HL-60/S4 treated with retinoic acid at 250 ng/mL for 4 days and 3 days (cell line): ENCODE results near the gene KRTAP25-1.

Source experiments
- in situ Hi-C: fragments of 300-500 bp; cut with MboI; formaldehyde crosslinking; loops from 2 replicates; pipeline ENCODE4 v1.7.0; 2022; ENCODE audit warnings: low sequenced_read_pairs

Gene KRTAP25-1

GRCh38 chr21:30289215-30289614 is at the start of gene KRTAP25-1:
KRTAP25-1 (minus strand) TSS chr21:30289514; CDS start chr21:30289490, 24 bp downstream.
- in situ Hi-C loops = no loop called here

GRCh38 chr21:30338717-30339116 is 49.4 kb upstream of the KRTAP25-1 start:
- in situ Hi-C loops = no loop called here

GRCh38 chr21:30337772-30338171 is 48.5 kb upstream of the KRTAP25-1 start:
- in situ Hi-C loops = no loop called here

- in situ Hi-C loops = no loop called here
These were observed 48.0 kb upstream of the KRTAP25-1 start, which contains the start of gene KRTAP27-1 for GRCh38 chr21:30337276-30337744. KRTAP27-1 (minus strand) TSS chr21:30337694; CDS start chr21:30337668, 26 bp downstream.

- in situ Hi-C loops = no loop called here
These were observed 47.3 kb upstream of the KRTAP25-1 start for GRCh38 chr21:30336596-30336995.

- in situ Hi-C loops = no loop called here
These were observed 44.4 kb upstream of the KRTAP25-1 start for GRCh38 chr21:30333736-30334135.

GRCh38 chr21:30332681-30333080 is 43.4 kb upstream of the KRTAP25-1 start:
- in situ Hi-C loops = no loop called here

- in situ Hi-C loops = no loop called here
These were observed 40.0 kb upstream of the KRTAP25-1 start for GRCh38 chr21:30329203-30329875.

GRCh38 chr21:30326390-30326789 is 37.1 kb upstream of the KRTAP25-1 start:
- in situ Hi-C loops = no loop called here

- in situ Hi-C loops = no loop called here
These were observed 30.9 kb upstream of the KRTAP25-1 start, which contains the start of gene KRTAP26-1 for GRCh38 chr21:30320215-30320614. KRTAP26-1 (minus strand) TSS chr21:30320315; CDS start chr21:30320035, 280 bp downstream.

GRCh38 chr21:30315701-30316100 is 26.4 kb upstream of the KRTAP25-1 start:
- in situ Hi-C loops = no loop called here

GRCh38 chr21:30306884-30307283 is 17.6 kb upstream of the KRTAP25-1 start:
- in situ Hi-C loops = no loop called here

GRCh38 chr21:30305136-30305535 is 15.8 kb upstream of the KRTAP25-1 start:
- in situ Hi-C loops = no loop called here

- in situ Hi-C loops = no loop called here
These were observed 6.5 kb downstream of the KRTAP25-1 start, which contains the start of gene KRTAP24-1 for GRCh38 chr21:30282850-30283249. KRTAP24-1 (minus strand) TSS chr21:30282950; CDS start chr21:30282932, 18 bp downstream.

- in situ Hi-C loops = no loop called here
These were observed 17.7 kb downstream of the KRTAP25-1 start for GRCh38 chr21:30271611-30272010.

GRCh38 chr21:30271156-30271555 is 18.2 kb downstream of the KRTAP25-1 start:
- in situ Hi-C loops = no loop called here

- in situ Hi-C loops = no loop called here
These were observed 19.3 kb downstream of the KRTAP25-1 start for GRCh38 chr21:30269803-30270530.

- in situ Hi-C loops = no loop called here
These were observed 20.6 kb downstream of the KRTAP25-1 start for GRCh38 chr21:30268608-30269197.

GRCh38 chr21:30257773-30258172 is 31.5 kb downstream of the KRTAP25-1 start:
- in situ Hi-C loops = no loop called here

GRCh38 chr21:30256100-30256499 is 33.2 kb downstream of the KRTAP25-1 start:
- in situ Hi-C loops = no loop called here

- in situ Hi-C loops = no loop called here
These were observed 33.6 kb downstream of the KRTAP25-1 start for GRCh38 chr21:30255679-30256078.
